WTC11 (cell line): Measurements from ENCODE around the gene ARHGAP15. TPM values are rescaled to one million over a fixed set of nuclear protein-coding genes. Genes with fewer than 3 reads are reported as not detected.

Experiments
- ATAC-seq: fragments of 200-7000 bp; cut with Tn5 transposase; 2 replicates; pipeline ENCODE4 v1.10.0; 2021; ENCODE audit warnings: mild to moderate bottlenecking, moderate library complexity
- CTCF ChIA-PET: fragments of 300-600 bp; sonication (Branson Sonifier 250); formaldehyde crosslinking; loops from one replicate; lab custom pipeline; 2021; ENCODE audit warnings: antibody characterized with exemption; lab: Charles Lee
- POLR2A ChIA-PET: fragments of 350-600 bp; sonication (Branson Sonifier 250); formaldehyde crosslinking; loops from one replicate; lab custom pipeline; 2021; ENCODE audit warnings: antibody characterized with exemption; lab: Charles Lee
- DNase-seq: peaks from one replicate; pipeline ENCODE4 v3.0.0; 2021; ENCODE audit warnings: low spot score
- H3K27ac Mint-ChIP-seq: 2 replicates; pipeline ENCODE4 v1.8.0; 2021; ENCODE audit warnings: mixed read lengths
- H3K27me3 Mint-ChIP-seq: 2 replicates; pipeline ENCODE4 v1.8.0; 2021; ENCODE audit warnings: low read depth, mild to moderate bottlenecking, moderate library complexity, mixed read lengths
- H3K36me3 Mint-ChIP-seq: 2 replicates; pipeline ENCODE4 v1.8.0; 2021; ENCODE audit warnings: mixed read lengths
- H3K4me1 Mint-ChIP-seq: 2 replicates; pipeline ENCODE4 v1.8.0; 2022; ENCODE audit warnings: mixed read lengths
- H3K4me3 Mint-ChIP-seq: 2 replicates; pipeline ENCODE4 v1.8.0; 2021; ENCODE audit warnings: mild to moderate bottlenecking, moderate library complexity, mixed read lengths
- H3K9me3 Mint-ChIP-seq: 2 replicates; pipeline ENCODE4 v1.8.0; 2021; ENCODE audit warnings: mixed read lengths
- EMX1 ChIP-seq: fragments of 250-450 bp; sonication (Bioruptor Pico); IDR thresholded peaks from 2 replicates; pipeline ENCODE4 v1.8.0; 2021; ENCODE audit warnings: mild to moderate bottlenecking
- ESRRA ChIP-seq: sonication (generic); formaldehyde crosslinking; IDR thresholded peaks from 2 replicates; pipeline ENCODE4 v1.8.1; 2022; ENCODE audit warnings: mild to moderate bottlenecking, missing genetic modification reagents, borderline replicate concordance
- FOXK1 ChIP-seq: sonication (generic); formaldehyde crosslinking; IDR thresholded peaks from 2 replicates; pipeline ENCODE4 v1.8.0; 2022; ENCODE audit warnings: mild to moderate bottlenecking, moderate library complexity, missing genetic modification reagents
- GABPB1 ChIP-seq: sonication (generic); formaldehyde crosslinking; IDR thresholded peaks from 2 replicates; pipeline ENCODE4 v1.8.1; 2023; ENCODE audit warnings: mild to moderate bottlenecking, missing genetic modification reagents
- JAZF1 ChIP-seq: fragments of 250-450 bp; sonication (Bioruptor Pico); IDR thresholded peaks from 2 replicates; pipeline ENCODE4 v1.9.0; 2021; ENCODE audit warnings: moderate library complexity, mild to moderate bottlenecking, inconsistent platforms
- MYBL2 ChIP-seq: sonication (generic); formaldehyde crosslinking; IDR thresholded peaks from 2 replicates; pipeline ENCODE4 v1.8.1; 2023; ENCODE audit warnings: mild to moderate bottlenecking, moderate library complexity, missing genetic modification reagents
- OVOL2 ChIP-seq: fragments of 250-450 bp; sonication (Bioruptor Pico); IDR thresholded peaks from 2 replicates; pipeline ENCODE4 v1.9.0; 2021; ENCODE audit warnings: mild to moderate bottlenecking, borderline replicate concordance
- SOX15 ChIP-seq: fragments of 250-450 bp; sonication (Bioruptor Pico); IDR thresholded peaks from 2 replicates; pipeline ENCODE4 v1.9.0; 2021; ENCODE audit warnings: mild to moderate bottlenecking
- TEAD1 ChIP-seq: sonication (generic); formaldehyde crosslinking; IDR thresholded peaks from 2 replicates; pipeline ENCODE4 v1.8.0; 2022; ENCODE audit warnings: mild to moderate bottlenecking, missing genetic modification reagents
- ZNF121 ChIP-seq: sonication (generic); formaldehyde crosslinking; IDR thresholded peaks from 2 replicates; pipeline ENCODE4 v1.8.0; 2023; ENCODE audit warnings: missing genetic modification reagents
- ZNF219 ChIP-seq: sonication (generic); formaldehyde crosslinking; IDR thresholded peaks from 2 replicates; pipeline ENCODE4 v1.8.0; 2023; ENCODE audit warnings: missing genetic modification reagents, mild to moderate bottlenecking, borderline replicate concordance
- ZNF396 ChIP-seq: fragments of 250-450 bp; sonication (Bioruptor Pico); IDR thresholded peaks from 2 replicates; pipeline ENCODE4 v1.8.0; 2021; ENCODE audit warnings: mild to moderate bottlenecking, moderate library complexity, borderline replicate concordance
- total RNA-seq: library from RNA; stranded (reverse); gene quantifications from 3 replicates; pipeline ENCODE4 v1.2.3, GENCODE V29; 2021
- TF ChIP-seq, protein P1 (sequence below): fragments of 250-450 bp; sonication (Bioruptor Pico); IDR thresholded peaks from 2 replicates; pipeline ENCODE4 v1.9.0; 2021; ENCODE audit warnings: mild to moderate bottlenecking, borderline replicate concordance
- TF ChIP-seq, protein P2 (sequence below): sonication (generic); formaldehyde crosslinking; conservative IDR thresholded peaks from 2 replicates; pipeline ENCODE4 v1.8.1; 2022; ENCODE audit warnings: mild to moderate bottlenecking, missing genetic modification reagents
- TF ChIP-seq, protein P3 (sequence below): sonication (generic); formaldehyde crosslinking; IDR thresholded peaks from 2 replicates; pipeline ENCODE4 v1.8.1; 2023; ENCODE audit warnings: mild to moderate bottlenecking, missing genetic modification reagents, borderline replicate concordance
- TF ChIP-seq, protein P4 (sequence below): fragments of 250-450 bp; sonication (Bioruptor Pico); IDR thresholded peaks from 2 replicates; pipeline ENCODE4 v1.9.0; 2021; ENCODE audit warnings: moderate library complexity, mild to moderate bottlenecking, inconsistent platforms, borderline replicate concordance
- TF ChIP-seq, protein P5 (sequence below): sonication (generic); formaldehyde crosslinking; IDR thresholded peaks from 2 replicates; pipeline ENCODE4 v1.8.0; 2022; ENCODE audit warnings: missing genetic modification reagents
- TF ChIP-seq, protein P6 (sequence below): sonication (generic); formaldehyde crosslinking; conservative IDR thresholded peaks from 2 replicates; pipeline ENCODE4 v1.8.1; 2023; ENCODE audit warnings: mild to moderate bottlenecking, low read depth, missing genetic modification reagents, moderate library complexity

The ARHGAP15 gene
- total RNA-seq, 1 experiment from 2014 or later, result 0.28 TPM

GRCh38 chr2:143616452-143616851, 487.2 kb downstream of the ARHGAP15 start:
- ATAC-seq, result no peak
- TF ChIP-seq EMX1 (CRISPR knock-in tag), result no peak
- no peak for TF ChIP-seq TEAD1 (CRISPR knock-in tag)
- TF ChIP-seq, protein P1, sequence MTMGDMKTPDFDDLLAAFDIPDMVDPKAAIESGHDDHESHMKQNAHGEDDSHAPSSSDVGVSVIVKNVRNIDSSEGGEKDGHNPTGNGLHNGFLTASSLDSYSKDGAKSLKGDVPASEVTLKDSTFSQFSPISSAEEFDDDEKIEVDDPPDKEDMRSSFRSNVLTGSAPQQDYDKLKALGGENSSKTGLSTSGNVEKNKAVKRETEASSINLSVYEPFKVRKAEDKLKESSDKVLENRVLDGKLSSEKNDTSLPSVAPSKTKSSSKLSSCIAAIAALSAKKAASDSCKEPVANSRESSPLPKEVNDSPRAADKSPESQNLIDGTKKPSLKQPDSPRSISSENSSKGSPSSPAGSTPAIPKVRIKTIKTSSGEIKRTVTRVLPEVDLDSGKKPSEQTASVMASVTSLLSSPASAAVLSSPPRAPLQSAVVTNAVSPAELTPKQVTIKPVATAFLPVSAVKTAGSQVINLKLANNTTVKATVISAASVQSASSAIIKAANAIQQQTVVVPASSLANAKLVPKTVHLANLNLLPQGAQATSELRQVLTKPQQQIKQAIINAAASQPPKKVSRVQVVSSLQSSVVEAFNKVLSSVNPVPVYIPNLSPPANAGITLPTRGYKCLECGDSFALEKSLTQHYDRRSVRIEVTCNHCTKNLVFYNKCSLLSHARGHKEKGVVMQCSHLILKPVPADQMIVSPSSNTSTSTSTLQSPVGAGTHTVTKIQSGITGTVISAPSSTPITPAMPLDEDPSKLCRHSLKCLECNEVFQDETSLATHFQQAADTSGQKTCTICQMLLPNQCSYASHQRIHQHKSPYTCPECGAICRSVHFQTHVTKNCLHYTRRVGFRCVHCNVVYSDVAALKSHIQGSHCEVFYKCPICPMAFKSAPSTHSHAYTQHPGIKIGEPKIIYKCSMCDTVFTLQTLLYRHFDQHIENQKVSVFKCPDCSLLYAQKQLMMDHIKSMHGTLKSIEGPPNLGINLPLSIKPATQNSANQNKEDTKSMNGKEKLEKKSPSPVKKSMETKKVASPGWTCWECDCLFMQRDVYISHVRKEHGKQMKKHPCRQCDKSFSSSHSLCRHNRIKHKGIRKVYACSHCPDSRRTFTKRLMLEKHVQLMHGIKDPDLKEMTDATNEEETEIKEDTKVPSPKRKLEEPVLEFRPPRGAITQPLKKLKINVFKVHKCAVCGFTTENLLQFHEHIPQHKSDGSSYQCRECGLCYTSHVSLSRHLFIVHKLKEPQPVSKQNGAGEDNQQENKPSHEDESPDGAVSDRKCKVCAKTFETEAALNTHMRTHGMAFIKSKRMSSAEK (CRISPR knock-in tag), result no peak
- TF ChIP-seq, protein P2, sequence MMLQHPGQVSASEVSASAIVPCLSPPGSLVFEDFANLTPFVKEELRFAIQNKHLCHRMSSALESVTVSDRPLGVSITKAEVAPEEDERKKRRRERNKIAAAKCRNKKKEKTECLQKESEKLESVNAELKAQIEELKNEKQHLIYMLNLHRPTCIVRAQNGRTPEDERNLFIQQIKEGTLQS, result no peak
- TF ChIP-seq GABPB1 (CRISPR knock-in tag), result no peak
- no peak for TF ChIP-seq ZNF219 (CRISPR knock-in tag)
- CTCF ChIA-PET, result no interaction called here
- Mint-ChIP-seq H3K4me3 (no peak overlapping the region), H3K27me3 (no peaks in the 10 kb centered on the region), H3K9me3 (no peaks in the 10 kb centered on the region), H3K4me1 (peaks cover 10% of the 10 kb centered on the region), H3K36me3 (no peaks in the 10 kb centered on the region), H3K27ac (no peak overlapping the region)
- POLR2A ChIA-PET, result no interaction called here
- no peak for DNase-seq

DNA sequence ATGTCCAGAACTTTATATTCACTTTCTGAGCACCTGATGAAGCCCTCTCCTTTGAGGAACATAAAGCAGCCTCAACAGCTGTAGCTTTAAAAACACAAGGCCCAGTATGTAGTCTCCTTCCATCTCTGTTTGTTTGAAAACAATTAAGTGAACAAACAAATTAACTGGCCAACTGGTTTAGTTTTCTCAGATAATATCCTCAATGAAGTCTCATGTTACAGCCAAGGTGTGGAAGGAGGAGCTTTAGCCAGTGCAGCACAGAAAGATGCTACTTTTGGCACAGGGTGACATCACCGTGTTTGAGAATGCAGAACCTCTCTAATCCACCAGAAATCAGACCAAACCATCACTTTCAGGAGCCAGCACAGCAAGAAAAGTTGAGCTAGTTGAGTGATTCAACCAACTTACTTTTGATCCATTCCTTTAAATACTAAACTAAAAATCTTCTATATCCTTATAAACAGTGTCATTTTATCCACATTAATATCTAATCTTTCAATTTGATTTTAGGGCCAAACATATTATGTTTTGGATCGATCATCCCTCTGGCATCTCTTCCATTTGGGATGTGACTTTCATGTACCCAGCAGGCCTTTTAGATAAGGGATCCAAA, 488.7 kb downstream of the ARHGAP15 start:
- Mint-ChIP-seq H3K27ac (no peak overlapping the region), H3K36me3 (no peaks in the 10 kb centered on the region), H3K9me3 (no peaks in the 10 kb centered on the region), H3K4me3 (no peak overlapping the region), H3K27me3 (no peaks in the 10 kb centered on the region), H3K4me1 (no peaks in the 10 kb centered on the region)
- POLR2A ChIA-PET, result no interaction called here
- no peak for DNase-seq
- CTCF ChIA-PET, result interaction anchor here (0.6 kb wide), 1 partner anchor 354 kb away, joined by 3 read pairs; no protein-coding TSS in a partner anchor
- ATAC-seq, result no peak
- TF ChIP-seq SOX15 (CRISPR knock-in tag) (no peak), JAZF1 (CRISPR knock-in tag) (no peak), ZNF121 (no peak), OVOL2 (no peak), MYBL2 (no peak), FOXK1 (CRISPR knock-in tag) (no peak), ESRRA (CRISPR knock-in tag) (no peak), ZNF396 (CRISPR knock-in tag) (no peak)
- TF ChIP-seq, protein P3, sequence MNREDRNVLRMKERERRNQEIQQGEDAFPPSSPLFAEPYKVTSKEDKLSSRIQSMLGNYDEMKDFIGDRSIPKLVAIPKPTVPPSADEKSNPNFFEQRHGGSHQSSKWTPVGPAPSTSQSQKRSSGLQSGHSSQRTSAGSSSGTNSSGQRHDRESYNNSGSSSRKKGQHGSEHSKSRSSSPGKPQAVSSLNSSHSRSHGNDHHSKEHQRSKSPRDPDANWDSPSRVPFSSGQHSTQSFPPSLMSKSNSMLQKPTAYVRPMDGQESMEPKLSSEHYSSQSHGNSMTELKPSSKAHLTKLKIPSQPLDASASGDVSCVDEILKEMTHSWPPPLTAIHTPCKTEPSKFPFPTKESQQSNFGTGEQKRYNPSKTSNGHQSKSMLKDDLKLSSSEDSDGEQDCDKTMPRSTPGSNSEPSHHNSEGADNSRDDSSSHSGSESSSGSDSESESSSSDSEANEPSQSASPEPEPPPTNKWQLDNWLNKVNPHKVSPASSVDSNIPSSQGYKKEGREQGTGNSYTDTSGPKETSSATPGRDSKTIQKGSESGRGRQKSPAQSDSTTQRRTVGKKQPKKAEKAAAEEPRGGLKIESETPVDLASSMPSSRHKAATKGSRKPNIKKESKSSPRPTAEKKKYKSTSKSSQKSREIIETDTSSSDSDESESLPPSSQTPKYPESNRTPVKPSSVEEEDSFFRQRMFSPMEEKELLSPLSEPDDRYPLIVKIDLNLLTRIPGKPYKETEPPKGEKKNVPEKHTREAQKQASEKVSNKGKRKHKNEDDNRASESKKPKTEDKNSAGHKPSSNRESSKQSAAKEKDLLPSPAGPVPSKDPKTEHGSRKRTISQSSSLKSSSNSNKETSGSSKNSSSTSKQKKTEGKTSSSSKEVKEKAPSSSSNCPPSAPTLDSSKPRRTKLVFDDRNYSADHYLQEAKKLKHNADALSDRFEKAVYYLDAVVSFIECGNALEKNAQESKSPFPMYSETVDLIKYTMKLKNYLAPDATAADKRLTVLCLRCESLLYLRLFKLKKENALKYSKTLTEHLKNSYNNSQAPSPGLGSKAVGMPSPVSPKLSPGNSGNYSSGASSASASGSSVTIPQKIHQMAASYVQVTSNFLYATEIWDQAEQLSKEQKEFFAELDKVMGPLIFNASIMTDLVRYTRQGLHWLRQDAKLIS, result no peak
- TF ChIP-seq, protein P4, sequence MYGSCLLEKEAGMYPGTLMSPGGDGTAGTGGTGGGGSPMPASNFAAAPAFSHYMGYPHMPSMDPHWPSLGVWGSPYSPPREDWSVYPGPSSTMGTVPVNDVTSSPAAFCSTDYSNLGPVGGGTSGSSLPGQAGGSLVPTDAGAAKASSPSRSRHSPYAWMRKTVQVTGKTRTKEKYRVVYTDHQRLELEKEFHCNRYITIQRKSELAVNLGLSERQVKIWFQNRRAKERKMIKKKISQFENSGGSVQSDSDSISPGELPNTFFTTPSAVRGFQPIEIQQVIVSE (CRISPR knock-in tag), result no peak
- TF ChIP-seq, protein P2, result no peak
- TF ChIP-seq, protein P5, sequence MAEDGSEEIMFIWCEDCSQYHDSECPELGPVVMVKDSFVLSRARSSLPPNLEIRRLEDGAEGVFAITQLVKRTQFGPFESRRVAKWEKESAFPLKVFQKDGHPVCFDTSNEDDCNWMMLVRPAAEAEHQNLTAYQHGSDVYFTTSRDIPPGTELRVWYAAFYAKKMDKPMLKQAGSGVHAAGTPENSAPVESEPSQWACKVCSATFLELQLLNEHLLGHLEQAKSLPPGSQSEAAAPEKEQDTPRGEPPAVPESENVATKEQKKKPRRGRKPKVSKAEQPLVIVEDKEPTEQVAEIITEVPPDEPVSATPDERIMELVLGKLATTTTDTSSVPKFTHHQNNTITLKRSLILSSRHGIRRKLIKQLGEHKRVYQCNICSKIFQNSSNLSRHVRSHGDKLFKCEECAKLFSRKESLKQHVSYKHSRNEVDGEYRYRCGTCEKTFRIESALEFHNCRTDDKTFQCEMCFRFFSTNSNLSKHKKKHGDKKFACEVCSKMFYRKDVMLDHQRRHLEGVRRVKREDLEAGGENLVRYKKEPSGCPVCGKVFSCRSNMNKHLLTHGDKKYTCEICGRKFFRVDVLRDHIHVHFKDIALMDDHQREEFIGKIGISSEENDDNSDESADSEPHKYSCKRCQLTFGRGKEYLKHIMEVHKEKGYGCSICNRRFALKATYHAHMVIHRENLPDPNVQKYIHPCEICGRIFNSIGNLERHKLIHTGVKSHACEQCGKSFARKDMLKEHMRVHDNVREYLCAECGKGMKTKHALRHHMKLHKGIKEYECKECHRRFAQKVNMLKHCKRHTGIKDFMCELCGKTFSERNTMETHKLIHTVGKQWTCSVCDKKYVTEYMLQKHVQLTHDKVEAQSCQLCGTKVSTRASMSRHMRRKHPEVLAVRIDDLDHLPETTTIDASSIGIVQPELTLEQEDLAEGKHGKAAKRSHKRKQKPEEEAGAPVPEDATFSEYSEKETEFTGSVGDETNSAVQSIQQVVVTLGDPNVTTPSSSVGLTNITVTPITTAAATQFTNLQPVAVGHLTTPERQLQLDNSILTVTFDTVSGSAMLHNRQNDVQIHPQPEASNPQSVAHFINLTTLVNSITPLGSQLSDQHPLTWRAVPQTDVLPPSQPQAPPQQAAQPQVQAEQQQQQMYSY (CRISPR knock-in tag), result no peak
- TF ChIP-seq, protein P6, sequence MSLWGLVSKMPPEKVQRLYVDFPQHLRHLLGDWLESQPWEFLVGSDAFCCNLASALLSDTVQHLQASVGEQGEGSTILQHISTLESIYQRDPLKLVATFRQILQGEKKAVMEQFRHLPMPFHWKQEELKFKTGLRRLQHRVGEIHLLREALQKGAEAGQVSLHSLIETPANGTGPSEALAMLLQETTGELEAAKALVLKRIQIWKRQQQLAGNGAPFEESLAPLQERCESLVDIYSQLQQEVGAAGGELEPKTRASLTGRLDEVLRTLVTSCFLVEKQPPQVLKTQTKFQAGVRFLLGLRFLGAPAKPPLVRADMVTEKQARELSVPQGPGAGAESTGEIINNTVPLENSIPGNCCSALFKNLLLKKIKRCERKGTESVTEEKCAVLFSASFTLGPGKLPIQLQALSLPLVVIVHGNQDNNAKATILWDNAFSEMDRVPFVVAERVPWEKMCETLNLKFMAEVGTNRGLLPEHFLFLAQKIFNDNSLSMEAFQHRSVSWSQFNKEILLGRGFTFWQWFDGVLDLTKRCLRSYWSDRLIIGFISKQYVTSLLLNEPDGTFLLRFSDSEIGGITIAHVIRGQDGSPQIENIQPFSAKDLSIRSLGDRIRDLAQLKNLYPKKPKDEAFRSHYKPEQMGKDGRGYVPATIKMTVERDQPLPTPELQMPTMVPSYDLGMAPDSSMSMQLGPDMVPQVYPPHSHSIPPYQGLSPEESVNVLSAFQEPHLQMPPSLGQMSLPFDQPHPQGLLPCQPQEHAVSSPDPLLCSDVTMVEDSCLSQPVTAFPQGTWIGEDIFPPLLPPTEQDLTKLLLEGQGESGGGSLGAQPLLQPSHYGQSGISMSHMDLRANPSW (CRISPR knock-in tag), result no peak
